Right lobe of liver (tissue), 6 donors: ENCODE measurements around the gene LRRC59. TPM values are rescaled to one million over a fixed set of nuclear protein-coding genes. Genes with fewer than 3 reads are reported as not detected.
"Not testable (repeated sequence)": the region's sequence is repeated elsewhere in the genome, so short reads cannot be mapped to it uniquely, and the experiment has no call there.

Source experiments
- ATAC-seq, 4 donors: fragments of 200-7000 bp; cut with Tn5 transposase; one replicate each; pipeline ENCODE4 v1.9.1; 2020; ENCODE audit warnings: mild to moderate bottlenecking in 4 of 4, moderate library complexity in 4 of 4
- DNase-seq, 3 donors: peaks; one replicate each; pipeline ENCODE4 v3.0.0-alpha.2; 2020
- H3K27ac ChIP-seq, 3 donors: fragments of 200-600 bp; one replicate each; pipeline ENCODE4 v1.8.0; 2022
- H3K27me3 ChIP-seq, 2 donors: fragments of 200-600 bp; one replicate each; pipeline ENCODE4 v1.8.0; 2022
- H3K36me3 ChIP-seq, 4 donors: fragments of 200-600 bp; sonication (generic) in 1 of 4; one replicate each; pipeline versions ENCODE4 v1.5.1 to v1.8.0; 2017 to 2022; ENCODE audit warnings: control low read depth in 1 of 4
- H3K4me1 ChIP-seq, 4 donors: fragments of 200-600 bp; sonication (generic) in 1 of 4; one replicate each; pipeline versions ENCODE4 v1.5.1 to v1.8.0; 2017 to 2022; ENCODE audit warnings: control low read depth in 1 of 4
- H3K4me3 ChIP-seq, 3 donors: fragments of 200-600 bp; one replicate each; pipeline ENCODE4 v1.8.0; 2022
- H3K9me3 ChIP-seq, 4 donors: fragments of 200-600 bp; sonication (generic) in 1 of 4; one replicate each; pipeline versions ENCODE4 v1.5.1 to v1.8.0; 2017 to 2022; ENCODE audit warnings: control low read depth in 1 of 4
- CTCF ChIP-seq, 4 donors: fragments of 200-600 bp in 3 of 4; fragments of 450-650 bp in 1 of 4; IDR thresholded peaks; one replicate each; pipeline versions ENCODE4 v1.5.1 to v1.8.0; 2016 to 2022; ENCODE audit warnings: antibody characterized with exemption in 4 of 4, mild to moderate bottlenecking in 2 of 4
- POLR2A ChIP-seq: fragments of 450-650 bp; IDR thresholded peaks from one replicate; pipeline ENCODE4 v1.6.1; 2017; ENCODE audit warnings: antibody characterized with exemption, mild to moderate bottlenecking
- WGBS: methylation state at CpG from one replicate; pipeline ENCODE4 v1.1.6; 2018; ENCODE audit warnings: low coverage, low lambda C conversion rate; ENCODE audit not compliant: insufficient coverage; ENCODE audit errors: missing lambda C conversion rate; 5-methylcytosine and 5-hydroxymethylcytosine counted together
- intact Hi-C, 2 donors: fragments of 100-400 bp; cut with DNase I; formaldehyde crosslinking; loops; one replicate each; pipeline versions ENCODE4 v1.11.2 to v1.14.1; 2022
- total RNA-seq, 6 experiments: library from RNA; depleted of rRNA in 2 of 6; stranded (reverse); fragments of >200 nt in 2 of 6; fragmentation: NEBNext Ultra II Directional in 3 of 6; extraction: Animal tissue kit (Norgen Biotek cat#: 25700) in 3 of 6; gene quantifications; one replicate each; pipeline versions ENCODE4 v1.1.0 to v1.2.4, GENCODE V29; 2016 to 2023
- donor health status: DM: no; HTN: yes; CAD: no.
- donor health status: DM: no; HTN: no; CAD: no.
- donor health status: DM: no; HTN: no; CAD: no.
- donor health status: DM: no; HTN: yes; CAD: no.
- donor health status: DM: no; HTN: yes; CAD: no.

The LRRC59 gene
- total RNA-seq, 6 experiments from 2014 or later, result 36.0 to 125 (median 64.0) TPM

- TF ChIP-seq POLR2A (no peak), CTCF (IDR thresholded peaks at IDR 0.05) (no peak)
- H3K9me3 ChIP-seq, result no peaks in the 10 kb centered on the region
- intact Hi-C loops, result no loop called here
- DNase-seq, result no peak
- H3K4me1 ChIP-seq, result peaks cover 0 to 7% (median 2%) of the 10 kb centered on the region in 4 donors
- H3K27me3 ChIP-seq, result no peaks in the 10 kb centered on the region
- H3K27ac ChIP-seq, result no peak overlapping the region
- no peak overlapping the region for H3K4me3 ChIP-seq
- WGBS, result 37% methylated on average over 2 of the region's 5 CpGs
- H3K36me3 ChIP-seq, result no peaks in the 10 kb centered on the region
- no peak for ATAC-seq
These were observed 9.3 kb upstream of the LRRC59 start for GRCh38 chr17:50406578-50406977.

DNA sequence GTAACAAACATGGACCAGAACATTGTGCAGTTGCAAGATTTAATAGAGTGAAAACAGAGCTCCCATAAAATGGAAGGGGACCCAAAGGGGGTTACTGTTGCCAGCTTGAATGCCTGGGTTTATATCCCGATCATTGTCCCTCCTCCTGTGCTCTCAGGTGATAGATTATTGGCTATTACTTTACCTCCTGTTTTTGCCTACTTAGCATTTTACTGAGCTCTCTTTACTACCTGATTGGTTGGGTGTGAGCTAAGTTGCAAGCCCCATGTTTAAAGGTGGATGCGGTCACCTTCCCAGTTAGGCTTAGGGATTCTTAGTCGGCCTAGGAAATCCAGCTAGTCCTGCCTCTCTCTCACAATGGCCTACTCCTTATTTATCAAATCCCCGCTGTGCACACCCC, 8.0 kb upstream of the LRRC59 start:
- H3K9me3 ChIP-seq, DNase-seq, ATAC-seq, intact Hi-C loops, H3K36me3 ChIP-seq, H3K4me3 ChIP-seq, H3K27me3 ChIP-seq, H3K27ac ChIP-seq, H3K4me1 ChIP-seq: not testable (repeated sequence)
- WGBS, result 70% methylated on average over 3 of the region's 4 CpGs

DNA sequence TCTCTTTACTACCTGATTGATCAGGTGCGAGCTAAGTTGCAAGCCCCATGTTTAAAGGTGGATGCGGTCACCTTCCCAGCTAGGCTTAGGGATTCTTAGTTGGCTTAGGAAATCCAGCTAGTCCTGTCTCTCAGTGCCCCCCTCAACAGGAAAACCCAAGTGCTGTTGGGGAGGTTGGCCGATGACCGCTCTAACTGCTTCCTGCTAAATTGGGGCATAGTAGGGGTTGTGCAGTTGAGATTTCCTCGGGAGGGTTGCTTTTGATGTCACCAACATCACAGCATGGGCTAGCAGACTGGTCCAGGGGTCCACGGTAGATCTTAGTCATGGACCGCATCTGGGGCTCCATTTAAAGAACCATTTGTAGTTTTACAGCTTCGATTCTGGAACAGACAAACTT, 2.3 kb upstream of the LRRC59 start:
- H3K27me3 ChIP-seq, H3K36me3 ChIP-seq, DNase-seq, intact Hi-C loops, H3K4me3 ChIP-seq, H3K27ac ChIP-seq, H3K9me3 ChIP-seq, ATAC-seq: not testable (repeated sequence)
- H3K4me1 ChIP-seq, result peaks cover 0 to 18% (median 8%) of the 10 kb centered on the region in 4 donors
- 89% methylated on average over 7 of the region's 8 CpGs for WGBS

GRCh38 chr17:50398672-50399071, 1.3 kb upstream of the LRRC59 start:
- DNase-seq, intact Hi-C loops, H3K9me3 ChIP-seq, H3K27me3 ChIP-seq, H3K27ac ChIP-seq, ATAC-seq, H3K4me3 ChIP-seq: not testable (repeated sequence)
- 86% methylated on average over 2 of the region's 3 CpGs for WGBS
- H3K36me3 ChIP-seq, result peaks cover 0 to 15% (median 11%) of the 10 kb centered on the region in 4 donors
- H3K4me1 ChIP-seq, result peaks cover 0 to 18% (median 8%) of the 10 kb centered on the region in 4 donors

GRCh38 chr17:50397919-50398285, 579 bp upstream of the LRRC59 start:
- WGBS, result 66% methylated on average over 8 of the region's 9 CpGs
- H3K4me3 ChIP-seq, result peak overlapping the region in 1 of 3 donors; percentile 95
- TF ChIP-seq POLR2A (no peak), CTCF (IDR thresholded peaks at IDR 0.05) (no peak)
- intact Hi-C loops, result no loop called here
- H3K36me3 ChIP-seq, result peaks cover 0 to 22% (median 15%) of the 10 kb centered on the region in 4 donors
- no peak for DNase-seq
- H3K27ac ChIP-seq, result no peak overlapping the region
- H3K4me1 ChIP-seq, result peaks cover 0 to 22% (median 8%) of the 10 kb centered on the region in 4 donors
- no peaks in the 10 kb centered on the region for H3K27me3 ChIP-seq
- no peak for ATAC-seq
- no peaks in the 10 kb centered on the region for H3K9me3 ChIP-seq

GRCh38 chr17:50396261-50397110, 837 bp downstream of the LRRC59 start:
- TF ChIP-seq CTCF (IDR thresholded peaks at IDR 0.05) (no peak), POLR2A (peak; percentile 25)
- ATAC-seq (peak; percentile 66 to 70 (median 68)), DNase-seq (peak; percentile 54 to 66 (median 62))
- Histone ChIP-seq H3K4me3 (peak overlapping the region; percentile 84 to 100 (median 95)), H3K27me3 (no peaks in the 10 kb centered on the region), H3K36me3 (peaks cover 0 to 36% (median 26%) of the 10 kb centered on the region in 4 donors), H3K27ac (peak overlapping the region; percentile 61 to 91 (median 79)), H3K4me1 (peaks cover 0 to 22% (median 8%) of the 10 kb centered on the region in 4 donors), H3K9me3 (no peaks in the 10 kb centered on the region)
- under 1% methylated on average over 25 of the region's 30 CpGs for WGBS
- intact Hi-C loops, result no loop called here
